ENCODE measurements around the gene SHTN1. TPM values are rescaled to one million over a fixed set of nuclear protein-coding genes. Genes with fewer than 3 reads are reported as not detected.

SHTN1 gene
- total RNA-seq, 1 experiment from 2014 or later, result 187 TPM

Small RNA genes within 50 kb of the gene (small RNA-seq; reads per million reads assigned to genes)
- 0 reads per million in 2 experiments for gene AC012308.1

Other genes starting within 250 kb of the SHTN1 start
- 0.08 and 0.13 TPM in 2 replicates for gene ENO4, start 155.7 kb downstream of the SHTN1 start, total RNA-seq (2014; rRNA removed; shearing (Covaris generic))
- 1.1 and 1.3 TPM in 2 replicates for gene VAX1, start 133.1 kb upstream of the SHTN1 start, total RNA-seq (2014; rRNA removed; shearing (Covaris generic))
- gene KCNK18, start 192.3 kb upstream of the SHTN1 start, total RNA-seq (2014; rRNA removed; shearing (Covaris generic)), result not detected in 2 replicates
- 0.11 TPM in 1 of 2 replicates, not detected in the other for gene SLC18A2, start 235.9 kb upstream of the SHTN1 start, total RNA-seq (2014; rRNA removed; shearing (Covaris generic))

Data from SK-MEL-5 (cell line).